B cell (primary cell): ENCODE data around the gene UNC119B.

ENCODE experiments used
- CTCF ChIP-seq: fragments of 200-600 bp; IDR thresholded peaks from one replicate; pipeline ENCODE4 v1.8.0; 2022; ENCODE audit warnings: antibody characterized with exemption, mild to moderate bottlenecking
- EZH2 ChIP-seq: IDR thresholded peaks from 2 replicates; pipeline ENCODE4 v1.6.1; 2012; ENCODE audit warnings: borderline replicate concordance, low read depth, mild to moderate bottlenecking, moderate library complexity, low read length; ENCODE audit not compliant: insufficient read depth, poor library complexity, severe bottlenecking

DNA sequence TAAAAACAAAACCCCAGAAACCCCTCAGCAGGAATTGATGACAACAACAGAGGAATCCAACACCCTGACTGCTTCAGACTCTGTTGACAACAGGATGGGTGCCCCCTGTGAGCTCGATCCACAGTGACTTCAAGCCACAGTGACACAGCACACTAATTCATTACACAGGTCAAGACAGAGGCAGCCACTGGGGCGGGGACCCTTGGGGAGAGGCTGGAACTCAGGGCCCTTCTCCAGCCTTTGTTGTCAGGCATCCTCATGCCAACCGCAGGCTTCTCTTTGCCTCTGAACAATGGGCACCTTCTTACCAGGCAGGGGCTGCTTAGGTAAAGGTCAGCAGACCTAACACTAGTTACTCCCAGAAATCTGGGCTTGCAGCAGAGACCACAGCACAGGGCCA is 53.0 kb downstream of the UNC119B start:
- TF ChIP-seq CTCF (no peak), EZH2 (no peak)
